Duodenal mucosa (tissue), 2 donors: ENCODE results near the gene KCNJ16.

Experiments used
- H3K27ac ChIP-seq: one replicate; pipeline ENCODE4 v1.7.0; 2013; ENCODE audit warnings: low read depth, low read length
- H3K27me3 ChIP-seq, 2 donors: one replicate each; pipeline ENCODE4 v1.7.0; 2013; ENCODE audit warnings: low read length in 2 of 2, control low read depth in 1 of 2; ENCODE audit not compliant: insufficient read depth in 2 of 2, control insufficient read depth in 1 of 2
- H3K36me3 ChIP-seq, 2 donors: one replicate each; pipeline ENCODE4 v1.7.0; 2013; ENCODE audit warnings: low read length in 2 of 2, control low read depth in 1 of 2; ENCODE audit not compliant: insufficient read depth in 2 of 2, control insufficient read depth in 1 of 2
- H3K4me1 ChIP-seq, 2 donors: one replicate each; pipeline ENCODE4 v1.7.0; 2013; ENCODE audit warnings: low read length in 2 of 2, control low read depth in 1 of 2; ENCODE audit not compliant: insufficient read depth in 2 of 2, control insufficient read depth in 1 of 2
- H3K4me3 ChIP-seq, 2 donors: one replicate each; pipeline ENCODE4 v1.7.0; 2013; ENCODE audit warnings: low read length in 2 of 2, low read depth in 1 of 2
- H3K9ac ChIP-seq, 2 donors: one replicate each; pipeline ENCODE4 v1.7.0; 2013; ENCODE audit warnings: low read length in 2 of 2, low read depth in 1 of 2
- H3K9me3 ChIP-seq, 2 donors: one replicate each; pipeline ENCODE4 v1.7.0; 2013; ENCODE audit warnings: low read length in 2 of 2, control low read depth in 1 of 2; ENCODE audit not compliant: control insufficient read depth in 1 of 2

Gene KCNJ16

GRCh38 chr17:70136131-70136530 is 61.1 kb downstream of the KCNJ16 start:
- peaks cover 9 to 19% of the 10 kb centered on the region in 2 donors for H3K4me1 ChIP-seq
- H3K4me3 ChIP-seq = no peak overlapping the region
- H3K27ac ChIP-seq = no peak overlapping the region
- H3K36me3 ChIP-seq = no peaks in the 10 kb centered on the region
- H3K9ac ChIP-seq = no peak overlapping the region
- H3K9me3 ChIP-seq = no peaks in the 10 kb centered on the region
- H3K27me3 ChIP-seq = no peaks in the 10 kb centered on the region

- Histone ChIP-seq H3K4me3 (peak overlapping the region; percentile 51 to 54), H3K27me3 (no peaks in the 10 kb centered on the region), H3K4me1 (peaks cover 9 to 19% of the 10 kb centered on the region in 2 donors), H3K9me3 (no peaks in the 10 kb centered on the region), H3K36me3 (no peaks in the 10 kb centered on the region), H3K9ac (peak overlapping the region in 1 of 2 donors; percentile 41), H3K27ac (peak overlapping the region; percentile 24)
These were observed 62.6 kb downstream of the KCNJ16 start for GRCh38 chr17:70137451-70138230.

- Histone ChIP-seq H3K9me3 (no peaks in the 10 kb centered on the region), H3K27me3 (no peaks in the 10 kb centered on the region), H3K9ac (no peak overlapping the region), H3K4me1 (peaks cover 9 to 19% of the 10 kb centered on the region in 2 donors), H3K4me3 (no peak overlapping the region), H3K27ac (no peak overlapping the region), H3K36me3 (no peaks in the 10 kb centered on the region)
These were observed 63.4 kb downstream of the KCNJ16 start for GRCh38 chr17:70138291-70138865.

GRCh38 chr17:70139449-70139993 is 64.5 kb downstream of the KCNJ16 start:
- Histone ChIP-seq H3K9ac (no peak overlapping the region), H3K4me3 (no peak overlapping the region), H3K27me3 (no peaks in the 10 kb centered on the region), H3K27ac (no peak overlapping the region), H3K36me3 (no peaks in the 10 kb centered on the region), H3K9me3 (no peaks in the 10 kb centered on the region), H3K4me1 (peaks cover 9 to 19% of the 10 kb centered on the region in 2 donors)

GRCh38 chr17:70144260-70144846 is 69.3 kb downstream of the KCNJ16 start:
- Histone ChIP-seq H3K9me3 (no peaks in the 10 kb centered on the region), H3K9ac (no peak overlapping the region), H3K27me3 (no peaks in the 10 kb centered on the region), H3K4me3 (no peak overlapping the region), H3K36me3 (no peaks in the 10 kb centered on the region), H3K27ac (no peak overlapping the region), H3K4me1 (no peaks in the 10 kb centered on the region)

GRCh38 chr17:70153210-70153609 is 78.2 kb downstream of the KCNJ16 start:
- Histone ChIP-seq H3K36me3 (no peaks in the 10 kb centered on the region), H3K27ac (no peak overlapping the region), H3K9me3 (no peaks in the 10 kb centered on the region), H3K4me3 (no peak overlapping the region), H3K4me1 (no peaks in the 10 kb centered on the region), H3K27me3 (no peaks in the 10 kb centered on the region), H3K9ac (no peak overlapping the region)

GRCh38 chr17:70157151-70157550 is 82.1 kb downstream of the KCNJ16 start:
- Histone ChIP-seq H3K4me1 (no peaks in the 10 kb centered on the region), H3K36me3 (no peaks in the 10 kb centered on the region), H3K9ac (no peak overlapping the region), H3K27ac (no peak overlapping the region), H3K9me3 (no peaks in the 10 kb centered on the region), H3K4me3 (no peak overlapping the region), H3K27me3 (no peaks in the 10 kb centered on the region)

- no peak overlapping the region for H3K9ac ChIP-seq
These were observed 83.2 kb downstream of the KCNJ16 start for GRCh38 chr17:70158180-70158579.

GRCh38 chr17:70158591-70158990 is 83.6 kb downstream of the KCNJ16 start:
- Histone ChIP-seq H3K9ac (no peak overlapping the region), H3K9me3 (no peaks in the 10 kb centered on the region), H3K36me3 (no peaks in the 10 kb centered on the region), H3K27me3 (no peaks in the 10 kb centered on the region), H3K27ac (no peak overlapping the region), H3K4me3 (no peak overlapping the region), H3K4me1 (no peaks in the 10 kb centered on the region)

More at GRCh38 chr17:70158180-70158579, 83.2 kb downstream of the KCNJ16 start:
- Histone ChIP-seq H3K36me3 (no peaks in the 10 kb centered on the region), H3K4me1 (no peaks in the 10 kb centered on the region), H3K9me3 (no peaks in the 10 kb centered on the region), H3K4me3 (no peak overlapping the region), H3K27me3 (no peaks in the 10 kb centered on the region), H3K27ac (no peak overlapping the region)

- no peaks in the 10 kb centered on the region for H3K9me3 ChIP-seq
- no peaks in the 10 kb centered on the region for H3K4me1 ChIP-seq
- no peaks in the 10 kb centered on the region for H3K27me3 ChIP-seq
- H3K27ac ChIP-seq = no peak overlapping the region
- H3K4me3 ChIP-seq = no peak overlapping the region
- no peak overlapping the region for H3K9ac ChIP-seq
- no peaks in the 10 kb centered on the region for H3K36me3 ChIP-seq
These were observed 85.0 kb downstream of the KCNJ16 start for GRCh38 chr17:70159980-70160379.
